Measurements from ENCODE around the gene BTNL9.

DNA sequence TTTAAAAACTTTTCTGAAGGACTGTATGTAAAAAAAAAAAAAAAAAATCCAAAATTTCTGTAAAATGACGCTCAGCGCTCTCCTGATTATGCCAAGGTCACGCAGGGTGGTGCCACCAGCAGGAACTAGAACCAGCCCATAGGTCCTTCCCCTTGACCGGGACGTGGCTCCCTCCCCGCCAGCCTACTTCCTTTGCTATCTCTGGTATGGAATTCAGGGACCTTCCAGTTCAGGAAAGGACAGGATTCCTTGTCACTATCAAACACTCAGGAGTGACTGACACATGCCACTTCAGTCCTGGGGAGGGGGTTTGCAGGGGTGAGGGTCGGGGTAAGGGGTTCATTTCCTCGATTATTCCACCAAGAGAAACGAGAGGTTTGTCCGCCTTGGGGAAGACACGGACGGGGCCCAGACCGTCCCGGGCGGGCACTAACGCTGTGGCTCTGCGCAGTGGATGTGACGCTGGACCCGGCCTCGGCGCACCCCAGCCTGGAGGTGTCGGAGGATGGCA lies 18.8 kb downstream of the BTNL9 start:
- TF ChIP-seq, protein P1, sequence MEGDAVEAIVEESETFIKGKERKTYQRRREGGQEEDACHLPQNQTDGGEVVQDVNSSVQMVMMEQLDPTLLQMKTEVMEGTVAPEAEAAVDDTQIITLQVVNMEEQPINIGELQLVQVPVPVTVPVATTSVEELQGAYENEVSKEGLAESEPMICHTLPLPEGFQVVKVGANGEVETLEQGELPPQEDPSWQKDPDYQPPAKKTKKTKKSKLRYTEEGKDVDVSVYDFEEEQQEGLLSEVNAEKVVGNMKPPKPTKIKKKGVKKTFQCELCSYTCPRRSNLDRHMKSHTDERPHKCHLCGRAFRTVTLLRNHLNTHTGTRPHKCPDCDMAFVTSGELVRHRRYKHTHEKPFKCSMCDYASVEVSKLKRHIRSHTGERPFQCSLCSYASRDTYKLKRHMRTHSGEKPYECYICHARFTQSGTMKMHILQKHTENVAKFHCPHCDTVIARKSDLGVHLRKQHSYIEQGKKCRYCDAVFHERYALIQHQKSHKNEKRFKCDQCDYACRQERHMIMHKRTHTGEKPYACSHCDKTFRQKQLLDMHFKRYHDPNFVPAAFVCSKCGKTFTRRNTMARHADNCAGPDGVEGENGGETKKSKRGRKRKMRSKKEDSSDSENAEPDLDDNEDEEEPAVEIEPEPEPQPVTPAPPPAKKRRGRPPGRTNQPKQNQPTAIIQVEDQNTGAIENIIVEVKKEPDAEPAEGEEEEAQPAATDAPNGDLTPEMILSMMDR (IDR thresholded peaks at IDR 0.05): no peak
- TF ChIP-seq POLR2A (IDR thresholded peaks at IDR 0.05): no peak

Measured in transverse colon (tissue), 3 donors.